ENCODE data around the gene PCK2.
A peak's percentile ranks its signal among the peaks of the same experiment; 100 is the strongest.

The PCK2 gene

GRCh38 chr14:24136684-24137528 lies 42.8 kb downstream of the PCK2 start (continued):
- TF ChIP-seq, protein P1, sequence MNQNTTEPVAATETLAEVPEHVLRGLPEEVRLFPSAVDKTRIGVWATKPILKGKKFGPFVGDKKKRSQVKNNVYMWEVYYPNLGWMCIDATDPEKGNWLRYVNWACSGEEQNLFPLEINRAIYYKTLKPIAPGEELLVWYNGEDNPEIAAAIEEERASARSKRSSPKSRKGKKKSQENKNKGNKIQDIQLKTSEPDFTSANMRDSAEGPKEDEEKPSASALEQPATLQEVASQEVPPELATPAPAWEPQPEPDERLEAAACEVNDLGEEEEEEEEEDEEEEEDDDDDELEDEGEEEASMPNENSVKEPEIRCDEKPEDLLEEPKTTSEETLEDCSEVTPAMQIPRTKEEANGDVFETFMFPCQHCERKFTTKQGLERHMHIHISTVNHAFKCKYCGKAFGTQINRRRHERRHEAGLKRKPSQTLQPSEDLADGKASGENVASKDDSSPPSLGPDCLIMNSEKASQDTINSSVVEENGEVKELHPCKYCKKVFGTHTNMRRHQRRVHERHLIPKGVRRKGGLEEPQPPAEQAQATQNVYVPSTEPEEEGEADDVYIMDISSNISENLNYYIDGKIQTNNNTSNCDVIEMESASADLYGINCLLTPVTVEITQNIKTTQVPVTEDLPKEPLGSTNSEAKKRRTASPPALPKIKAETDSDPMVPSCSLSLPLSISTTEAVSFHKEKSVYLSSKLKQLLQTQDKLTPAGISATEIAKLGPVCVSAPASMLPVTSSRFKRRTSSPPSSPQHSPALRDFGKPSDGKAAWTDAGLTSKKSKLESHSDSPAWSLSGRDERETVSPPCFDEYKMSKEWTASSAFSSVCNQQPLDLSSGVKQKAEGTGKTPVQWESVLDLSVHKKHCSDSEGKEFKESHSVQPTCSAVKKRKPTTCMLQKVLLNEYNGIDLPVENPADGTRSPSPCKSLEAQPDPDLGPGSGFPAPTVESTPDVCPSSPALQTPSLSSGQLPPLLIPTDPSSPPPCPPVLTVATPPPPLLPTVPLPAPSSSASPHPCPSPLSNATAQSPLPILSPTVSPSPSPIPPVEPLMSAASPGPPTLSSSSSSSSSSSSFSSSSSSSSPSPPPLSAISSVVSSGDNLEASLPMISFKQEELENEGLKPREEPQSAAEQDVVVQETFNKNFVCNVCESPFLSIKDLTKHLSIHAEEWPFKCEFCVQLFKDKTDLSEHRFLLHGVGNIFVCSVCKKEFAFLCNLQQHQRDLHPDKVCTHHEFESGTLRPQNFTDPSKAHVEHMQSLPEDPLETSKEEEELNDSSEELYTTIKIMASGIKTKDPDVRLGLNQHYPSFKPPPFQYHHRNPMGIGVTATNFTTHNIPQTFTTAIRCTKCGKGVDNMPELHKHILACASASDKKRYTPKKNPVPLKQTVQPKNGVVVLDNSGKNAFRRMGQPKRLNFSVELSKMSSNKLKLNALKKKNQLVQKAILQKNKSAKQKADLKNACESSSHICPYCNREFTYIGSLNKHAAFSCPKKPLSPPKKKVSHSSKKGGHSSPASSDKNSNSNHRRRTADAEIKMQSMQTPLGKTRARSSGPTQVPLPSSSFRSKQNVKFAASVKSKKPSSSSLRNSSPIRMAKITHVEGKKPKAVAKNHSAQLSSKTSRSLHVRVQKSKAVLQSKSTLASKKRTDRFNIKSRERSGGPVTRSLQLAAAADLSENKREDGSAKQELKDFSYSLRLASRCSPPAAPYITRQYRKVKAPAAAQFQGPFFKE (tag by site-specific recombination; IDR thresholded peaks at IDR 0.05; ENCODE audit: borderline replicate concordance): no peak
- TF ChIP-seq OVOL3 (tag by site-specific recombination; IDR thresholded peaks at IDR 0.05) (no peak), ZFP41 (tag by site-specific recombination; IDR thresholded peaks at IDR 0.05; ENCODE audit: borderline replicate concordance) (no peak), GLI2 (tag by site-specific recombination; IDR thresholded peaks at IDR 0.05; ENCODE audit: borderline replicate concordance, low read depth) (no peak), ZSCAN18 (tag by site-specific recombination; IDR thresholded peaks at IDR 0.05) (no peak), IKZF3 (tag by site-specific recombination; IDR thresholded peaks at IDR 0.05) (0 out of 2 replicates have a peak, but pooled peaks have one; percentile 54), BCL11B (tag by site-specific recombination; IDR thresholded peaks at IDR 0.05; ENCODE audit: low read depth) (no peak), ZNF248 (tag by site-specific recombination; IDR thresholded peaks at IDR 0.05) (no peak), ZNF274 (IDR thresholded peaks at IDR 0.05; ENCODE audit: low read length) (no peak), ZNF274 (tag by site-specific recombination; IDR thresholded peaks at IDR 0.05; ENCODE audit: borderline replicate concordance) (no peak), MZF1 (tag by site-specific recombination; IDR thresholded peaks at IDR 0.05; ENCODE audit: borderline replicate concordance) (no peak), GLIS2 (tag by site-specific recombination; IDR thresholded peaks at IDR 0.05) (no peak), ZNF18 (tag by site-specific recombination; IDR thresholded peaks at IDR 0.05) (no peak), ZNF23 (tag by site-specific recombination; IDR thresholded peaks at IDR 0.05; ENCODE audit: borderline replicate concordance) (no peak), KLF7 (tag by site-specific recombination; IDR thresholded peaks at IDR 0.05; ENCODE audit: borderline replicate concordance) (no peak), ZBTB7A (tag by site-specific recombination; IDR thresholded peaks at IDR 0.05; ENCODE audit: low read depth) (no peak), ZNF302 (tag by site-specific recombination; IDR thresholded peaks at IDR 0.05; ENCODE audit: low read depth) (no peak), ZNF146 (tag by site-specific recombination; IDR thresholded peaks at IDR 0.05) (no peak), KLF9 (tag by site-specific recombination; IDR thresholded peaks at IDR 0.05; ENCODE audit: low read depth) (no peak), GLI4 (tag by site-specific recombination; IDR thresholded peaks at IDR 0.05) (no peak), ZNF585B (tag by site-specific recombination; IDR thresholded peaks at IDR 0.05) (no peak), ZNF10 (tag by site-specific recombination; IDR thresholded peaks at IDR 0.05) (no peak)
- TF ChIP-seq, protein P2, sequence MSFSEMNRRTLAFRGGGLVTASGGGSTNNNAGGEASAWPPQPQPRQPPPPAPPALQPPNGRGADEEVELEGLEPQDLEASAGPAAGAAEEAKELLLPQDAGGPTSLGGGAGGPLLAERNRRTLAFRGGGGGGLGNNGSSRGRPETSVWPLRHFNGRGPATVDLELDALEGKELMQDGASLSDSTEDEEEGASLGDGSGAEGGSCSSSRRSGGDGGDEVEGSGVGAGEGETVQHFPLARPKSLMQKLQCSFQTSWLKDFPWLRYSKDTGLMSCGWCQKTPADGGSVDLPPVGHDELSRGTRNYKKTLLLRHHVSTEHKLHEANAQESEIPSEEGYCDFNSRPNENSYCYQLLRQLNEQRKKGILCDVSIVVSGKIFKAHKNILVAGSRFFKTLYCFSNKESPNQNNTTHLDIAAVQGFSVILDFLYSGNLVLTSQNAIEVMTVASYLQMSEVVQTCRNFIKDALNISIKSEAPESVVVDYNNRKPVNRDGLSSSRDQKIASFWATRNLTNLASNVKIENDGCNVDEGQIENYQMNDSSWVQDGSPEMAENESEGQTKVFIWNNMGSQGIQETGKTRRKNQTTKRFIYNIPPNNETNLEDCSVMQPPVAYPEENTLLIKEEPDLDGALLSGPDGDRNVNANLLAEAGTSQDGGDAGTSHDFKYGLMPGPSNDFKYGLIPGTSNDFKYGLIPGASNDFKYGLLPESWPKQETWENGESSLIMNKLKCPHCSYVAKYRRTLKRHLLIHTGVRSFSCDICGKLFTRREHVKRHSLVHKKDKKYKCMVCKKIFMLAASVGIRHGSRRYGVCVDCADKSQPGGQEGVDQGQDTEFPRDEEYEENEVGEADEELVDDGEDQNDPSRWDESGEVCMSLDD (tag by site-specific recombination; IDR thresholded peaks at IDR 0.05): no peak
- TF ChIP-seq, protein P3, sequence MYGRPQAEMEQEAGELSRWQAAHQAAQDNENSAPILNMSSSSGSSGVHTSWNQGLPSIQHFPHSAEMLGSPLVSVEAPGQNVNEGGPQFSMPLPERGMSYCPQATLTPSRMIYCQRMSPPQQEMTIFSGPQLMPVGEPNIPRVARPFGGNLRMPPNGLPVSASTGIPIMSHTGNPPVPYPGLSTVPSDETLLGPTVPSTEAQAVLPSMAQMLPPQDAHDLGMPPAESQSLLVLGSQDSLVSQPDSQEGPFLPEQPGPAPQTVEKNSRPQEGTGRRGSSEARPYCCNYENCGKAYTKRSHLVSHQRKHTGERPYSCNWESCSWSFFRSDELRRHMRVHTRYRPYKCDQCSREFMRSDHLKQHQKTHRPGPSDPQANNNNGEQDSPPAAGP (tag by site-specific recombination; IDR thresholded peaks at IDR 0.05): 0 out of 2 replicates have a peak, but pooled peaks have one; percentile 15

All from HEK293 (cell line).